Osteoblast (primary cell): ENCODE measurements around the gene ENOX1. TPM values are rescaled to one million over a fixed set of nuclear protein-coding genes. Genes with fewer than 3 reads are reported as not detected.

Experiments used
- DNase-seq: peaks from one replicate; pipeline ENCODE4 v3.0.0; 2011; ENCODE audit warnings: low spot score, mixed read lengths; ENCODE audit not compliant: insufficient read length; ENCODE audit errors: missing footprints
- H2AFZ ChIP-seq: 2 replicates; pipeline ENCODE4 v1.6.0; 2011; ENCODE audit warnings: mild to moderate bottlenecking, low read length
- H3K27ac ChIP-seq: 2 replicates; pipeline ENCODE4 v1.5.1; 2011; ENCODE audit warnings: mild to moderate bottlenecking, low read depth, low read length, moderate library complexity
- H3K27me3 ChIP-seq: 2 replicates; pipeline ENCODE4 v1.6.0; 2012; ENCODE audit warnings: mild to moderate bottlenecking, control low read depth, inconsistent platforms, low read length, moderate library complexity; ENCODE audit not compliant: insufficient read depth
- H3K36me3 ChIP-seq: 2 replicates; pipeline ENCODE4 v1.5.1; 2011; ENCODE audit warnings: mild to moderate bottlenecking, low read length, control low read depth, moderate library complexity; ENCODE audit not compliant: insufficient read depth
- H3K4me1 ChIP-seq: 2 replicates; pipeline ENCODE4 v1.5.1; 2011; ENCODE audit warnings: mild to moderate bottlenecking, low read length, control low read depth, moderate library complexity; ENCODE audit not compliant: insufficient read depth
- H3K4me2 ChIP-seq: 2 replicates; pipeline ENCODE4 v1.6.0; 2011; ENCODE audit warnings: mild to moderate bottlenecking, low read length; ENCODE audit not compliant: insufficient read depth
- H3K4me3 ChIP-seq: fragments of 200-600 bp; sonication (generic); 3 replicates; pipeline ENCODE4 v1.5.1; 2012; ENCODE audit warnings: mild to moderate bottlenecking, low read length, inconsistent platforms; ENCODE audit not compliant: insufficient read depth
- H3K79me2 ChIP-seq: 2 replicates; pipeline ENCODE4 v1.6.0; 2012; ENCODE audit warnings: mild to moderate bottlenecking, low read length, control low read depth, inconsistent platforms; ENCODE audit not compliant: insufficient read depth
- H3K9me3 ChIP-seq: 2 replicates; pipeline ENCODE4 v1.5.1; 2011; ENCODE audit warnings: low read depth, low read length, control low read depth
- H4K20me1 ChIP-seq: 2 replicates; pipeline ENCODE4 v1.6.0; 2012; ENCODE audit warnings: mild to moderate bottlenecking, low read length, control low read depth; ENCODE audit not compliant: insufficient read depth
- total RNA-seq: library from RNA; depleted of rRNA; stranded (reverse); fragments of >200 nt; gene quantifications from 2 replicates; pipeline ENCODE4 v1.2.3, GENCODE V29; 2012
- TF ChIP-seq, protein P1 (sequence below): IDR thresholded peaks from 2 replicates; pipeline ENCODE4 v1.5.1; 2011; ENCODE audit warnings: mild to moderate bottlenecking, low read depth, low read length, moderate library complexity; ENCODE audit errors: extremely low read depth

The ENOX1 gene
- total RNA-seq, 1 donor, result 5.4 TPM

DNA sequence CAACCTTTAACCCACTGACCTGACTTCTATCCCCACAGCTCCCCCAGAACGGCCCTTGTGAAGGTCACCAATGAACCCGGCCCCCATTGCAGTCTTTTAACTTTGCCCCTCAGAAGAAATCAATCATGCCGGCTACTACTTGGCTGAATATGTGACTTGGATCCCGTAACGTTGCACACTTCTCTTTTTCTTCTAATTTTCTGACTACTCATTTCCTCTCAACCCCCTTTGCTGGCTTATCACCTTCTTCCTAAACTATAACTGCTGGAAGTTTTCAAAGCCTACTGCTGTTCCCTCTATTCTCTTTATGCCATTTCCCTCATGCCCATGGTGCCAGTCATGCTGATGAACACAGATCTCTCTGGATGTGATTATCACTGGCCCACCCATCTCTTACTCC is 395.7 kb downstream of the ENOX1 start:
- H3K27me3 ChIP-seq, result no peaks in the 10 kb centered on the region
- DNase-seq, result no peak
- no peak overlapping the region for H2AFZ ChIP-seq
- H3K36me3 ChIP-seq, result no peaks in the 10 kb centered on the region
- H3K4me2 ChIP-seq, result no peak overlapping the region
- H4K20me1 ChIP-seq, result no peaks in the 10 kb centered on the region
- no peaks in the 10 kb centered on the region for H3K79me2 ChIP-seq
- peaks cover 2% of the 10 kb centered on the region for H3K4me1 ChIP-seq
- no peak overlapping the region for H3K27ac ChIP-seq
- no peak overlapping the region for H3K4me3 ChIP-seq
- TF ChIP-seq, protein P1, sequence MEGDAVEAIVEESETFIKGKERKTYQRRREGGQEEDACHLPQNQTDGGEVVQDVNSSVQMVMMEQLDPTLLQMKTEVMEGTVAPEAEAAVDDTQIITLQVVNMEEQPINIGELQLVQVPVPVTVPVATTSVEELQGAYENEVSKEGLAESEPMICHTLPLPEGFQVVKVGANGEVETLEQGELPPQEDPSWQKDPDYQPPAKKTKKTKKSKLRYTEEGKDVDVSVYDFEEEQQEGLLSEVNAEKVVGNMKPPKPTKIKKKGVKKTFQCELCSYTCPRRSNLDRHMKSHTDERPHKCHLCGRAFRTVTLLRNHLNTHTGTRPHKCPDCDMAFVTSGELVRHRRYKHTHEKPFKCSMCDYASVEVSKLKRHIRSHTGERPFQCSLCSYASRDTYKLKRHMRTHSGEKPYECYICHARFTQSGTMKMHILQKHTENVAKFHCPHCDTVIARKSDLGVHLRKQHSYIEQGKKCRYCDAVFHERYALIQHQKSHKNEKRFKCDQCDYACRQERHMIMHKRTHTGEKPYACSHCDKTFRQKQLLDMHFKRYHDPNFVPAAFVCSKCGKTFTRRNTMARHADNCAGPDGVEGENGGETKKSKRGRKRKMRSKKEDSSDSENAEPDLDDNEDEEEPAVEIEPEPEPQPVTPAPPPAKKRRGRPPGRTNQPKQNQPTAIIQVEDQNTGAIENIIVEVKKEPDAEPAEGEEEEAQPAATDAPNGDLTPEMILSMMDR, result no peak
- H3K9me3 ChIP-seq, result no peaks in the 10 kb centered on the region

DNA sequence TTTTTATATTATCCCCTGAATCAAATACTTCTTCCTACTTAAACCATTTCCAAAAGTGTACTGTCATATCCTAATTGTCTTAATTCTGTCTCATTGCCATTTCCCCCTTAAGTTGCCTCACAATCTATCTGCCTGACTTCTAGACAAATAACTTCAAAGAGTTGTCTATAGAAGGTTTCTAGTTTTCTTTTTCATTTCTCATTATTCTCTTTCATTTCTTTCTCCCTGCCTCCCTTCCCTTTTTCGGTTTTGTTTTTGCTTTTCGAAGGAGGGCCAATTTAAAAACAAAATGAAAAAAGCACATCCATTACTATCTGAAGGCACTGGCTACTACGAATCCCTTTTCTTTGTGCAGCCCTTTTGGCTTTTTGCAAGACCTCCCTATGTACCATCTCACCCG is 396.2 kb downstream of the ENOX1 start:
- no peaks in the 10 kb centered on the region for H4K20me1 ChIP-seq
- no peaks in the 10 kb centered on the region for H3K36me3 ChIP-seq
- no peak overlapping the region for H3K27ac ChIP-seq
- H3K9me3 ChIP-seq, result no peaks in the 10 kb centered on the region
- peaks cover 2% of the 10 kb centered on the region for H3K4me1 ChIP-seq
- no peak overlapping the region for H2AFZ ChIP-seq
- no peaks in the 10 kb centered on the region for H3K79me2 ChIP-seq
- no peak overlapping the region for H3K4me2 ChIP-seq
- no peak for DNase-seq
- no peak overlapping the region for H3K4me3 ChIP-seq
- H3K27me3 ChIP-seq, result no peaks in the 10 kb centered on the region
- TF ChIP-seq, protein P1, result no peak

DNA sequence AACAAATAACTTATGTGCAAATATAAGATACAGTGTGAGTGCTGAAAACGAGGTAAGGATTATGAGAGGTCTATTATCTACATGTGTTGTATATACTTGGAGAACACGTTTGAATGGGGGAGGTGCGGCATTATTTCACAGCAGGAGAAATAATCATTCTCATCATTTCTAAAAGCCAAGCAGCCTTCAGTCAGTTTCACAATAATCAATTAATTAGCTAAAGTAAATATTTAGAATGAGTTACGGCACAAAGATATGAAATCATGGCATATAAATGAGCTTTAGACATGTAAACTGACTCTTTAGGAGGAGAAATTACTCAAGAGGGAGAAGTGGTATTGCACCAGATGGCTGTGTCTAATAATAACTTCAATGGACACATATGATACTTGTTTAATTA is 396.8 kb downstream of the ENOX1 start:
- no peaks in the 10 kb centered on the region for H3K36me3 ChIP-seq
- no peak overlapping the region for H3K4me2 ChIP-seq
- no peaks in the 10 kb centered on the region for H3K9me3 ChIP-seq
- no peak overlapping the region for H3K27ac ChIP-seq
- H3K27me3 ChIP-seq, result no peaks in the 10 kb centered on the region
- H2AFZ ChIP-seq, result no peak overlapping the region
- TF ChIP-seq, protein P1, result no peak
- peaks cover 2% of the 10 kb centered on the region for H3K4me1 ChIP-seq
- no peak for DNase-seq
- no peak overlapping the region for H3K4me3 ChIP-seq
- H4K20me1 ChIP-seq, result no peaks in the 10 kb centered on the region
- no peaks in the 10 kb centered on the region for H3K79me2 ChIP-seq

DNA sequence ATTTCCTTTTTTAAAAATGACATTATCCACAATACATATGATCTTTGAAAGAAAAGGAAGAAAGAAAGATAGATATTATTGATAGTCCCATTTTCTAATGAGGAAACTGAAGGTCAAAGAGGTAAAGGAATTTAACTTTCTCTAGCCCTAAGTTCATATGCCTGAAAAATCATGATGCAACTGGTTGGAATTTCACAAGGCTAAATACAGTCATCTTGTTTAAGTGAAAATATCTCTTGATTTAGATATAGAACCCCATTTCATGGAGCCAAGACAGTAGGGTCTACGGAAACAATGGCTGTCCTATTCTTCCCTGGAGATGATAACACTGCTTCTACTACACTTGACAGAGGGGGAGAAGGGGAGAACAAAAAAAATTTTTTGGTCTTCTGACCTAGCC is 397.2 kb downstream of the ENOX1 start:
- DNase-seq, result no peak
- H3K4me2 ChIP-seq, result no peak overlapping the region
- H3K27ac ChIP-seq, result no peak overlapping the region

More for the DNA sequence above, 397.2 kb downstream of the ENOX1 start:
- Histone ChIP-seq H3K4me1 (peaks cover 2% of the 10 kb centered on the region), H3K79me2 (no peaks in the 10 kb centered on the region), H3K27me3 (no peaks in the 10 kb centered on the region), H2AFZ (no peak overlapping the region), H3K9me3 (no peaks in the 10 kb centered on the region), H3K4me3 (no peak overlapping the region), H3K36me3 (no peaks in the 10 kb centered on the region), H4K20me1 (no peaks in the 10 kb centered on the region)
- TF ChIP-seq, protein P1, result no peak
